GM21576 (cell line): ENCODE data around the gene PRRG3.
"Not testable (repeated sequence)": the region's sequence is repeated elsewhere in the genome, so short reads cannot be mapped to it uniquely, and the experiment has no call there.

Experiments
- ATAC-seq: cut with Tn5 transposase; IDR thresholded peaks from one replicate; pipeline ENCODE4 v1.9.1; 2021; ENCODE audit warnings: mild to moderate bottlenecking, moderate library complexity; ENCODE audit not compliant: unreplicated experiment

Gene PRRG3

DNA sequence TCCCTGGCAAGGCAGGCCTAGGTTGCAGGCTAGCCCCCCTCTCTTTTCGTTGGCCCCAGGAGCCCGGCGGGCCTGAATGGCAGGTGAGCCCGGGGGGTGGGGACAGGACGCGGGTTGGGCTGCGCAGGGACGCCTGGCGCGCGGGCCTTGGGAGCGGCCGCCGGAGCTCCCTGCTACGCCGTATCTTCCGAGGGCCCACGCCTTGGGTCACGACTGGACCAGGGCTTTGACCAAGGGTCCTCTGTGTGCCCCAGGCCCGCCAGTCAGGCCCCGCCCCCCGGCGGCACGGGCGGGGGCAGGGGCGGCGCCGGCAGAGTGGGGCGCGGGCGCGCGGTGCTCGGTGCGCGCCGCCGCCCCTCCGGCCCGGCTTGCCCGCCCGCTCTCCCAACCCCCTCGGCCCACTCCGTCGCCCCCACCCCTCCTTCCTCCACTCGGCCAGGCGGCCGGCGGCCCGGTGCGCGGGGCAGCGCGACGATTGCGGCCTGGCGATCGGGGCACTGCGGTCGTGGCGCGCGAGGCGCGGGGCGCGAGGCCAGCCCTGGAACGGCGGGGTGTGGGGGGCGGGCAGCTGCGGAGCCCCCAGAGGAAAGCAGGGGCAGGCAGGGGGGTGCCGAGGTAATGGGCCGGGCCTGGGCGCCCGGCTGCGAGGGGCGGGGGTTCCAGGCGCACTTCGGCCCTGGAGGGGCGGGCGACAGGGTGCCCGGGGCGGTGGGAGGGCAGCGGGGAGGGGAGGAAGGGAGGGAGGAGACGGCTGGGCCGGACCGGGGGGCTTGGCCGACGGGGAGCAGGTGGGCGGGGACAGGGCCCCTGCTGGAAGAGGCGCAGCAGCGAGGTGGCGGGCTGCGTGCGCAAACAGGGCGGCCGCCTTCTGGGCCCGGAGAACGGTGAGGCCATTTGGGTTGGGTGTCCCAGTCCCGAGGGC lies at the start of gene PRRG3:
Gene PRRG3, plus strand, starts transcription at position 798 of the 922 bp plus-strand sequence. CDS start 3,357 bp downstream, outside the sequence.
- ATAC-seq: no peak

GRCh38 chrX:151675121-151675746 lies 20.0 kb upstream of the PRRG3 start:
- no peak for ATAC-seq

DNA sequence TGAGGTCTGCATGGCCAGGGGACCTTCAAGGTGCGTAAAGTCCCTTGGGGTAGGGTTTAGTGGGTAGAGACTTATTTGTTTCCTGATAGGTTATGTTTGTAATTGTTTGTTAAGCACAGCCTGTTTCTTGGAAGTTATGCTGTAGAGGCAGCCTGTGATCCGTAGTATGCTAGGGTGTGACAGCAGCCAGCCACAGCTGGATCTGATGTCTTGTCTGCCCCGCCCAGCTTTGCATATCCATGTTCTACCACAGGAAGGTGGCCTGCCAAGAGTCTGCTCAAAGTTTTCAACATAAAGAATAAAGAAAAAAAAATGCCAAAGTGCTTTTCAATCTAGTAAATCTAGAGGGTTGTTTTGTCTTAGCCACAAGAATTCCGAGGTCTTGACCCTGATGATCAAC lies 19.1 kb upstream of the PRRG3 start:
- no peak for ATAC-seq

GRCh38 chrX:151679798-151680402 lies 15.4 kb upstream of the PRRG3 start:
- no peak for ATAC-seq

GRCh38 chrX:151680805-151681204 lies 14.5 kb upstream of the PRRG3 start:
- peak; percentile 89 for ATAC-seq

DNA sequence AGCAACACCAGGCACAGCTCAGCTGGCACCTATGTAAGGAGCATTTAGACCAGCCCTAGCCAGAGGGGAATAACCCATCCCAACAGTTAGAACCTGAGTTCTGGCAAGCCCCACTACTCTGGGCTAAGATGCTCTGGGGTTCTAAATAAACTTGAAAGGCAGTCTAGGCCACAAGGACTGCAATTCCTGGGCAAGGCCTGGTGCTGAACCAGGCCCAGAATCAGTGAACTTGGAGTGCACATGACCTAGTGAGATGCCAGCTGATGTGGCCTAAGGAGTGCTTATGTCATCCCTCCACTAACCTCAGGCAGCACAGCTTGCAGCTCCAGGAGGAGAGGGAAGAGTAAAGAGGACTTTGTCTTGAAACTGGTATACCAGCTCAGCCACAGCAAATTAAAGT lies 7.6 kb upstream of the PRRG3 start:
- no peak for ATAC-seq

- no peak for ATAC-seq
Observed at GRCh38 chrX:151688695-151689094, 6.6 kb upstream of the PRRG3 start.

DNA sequence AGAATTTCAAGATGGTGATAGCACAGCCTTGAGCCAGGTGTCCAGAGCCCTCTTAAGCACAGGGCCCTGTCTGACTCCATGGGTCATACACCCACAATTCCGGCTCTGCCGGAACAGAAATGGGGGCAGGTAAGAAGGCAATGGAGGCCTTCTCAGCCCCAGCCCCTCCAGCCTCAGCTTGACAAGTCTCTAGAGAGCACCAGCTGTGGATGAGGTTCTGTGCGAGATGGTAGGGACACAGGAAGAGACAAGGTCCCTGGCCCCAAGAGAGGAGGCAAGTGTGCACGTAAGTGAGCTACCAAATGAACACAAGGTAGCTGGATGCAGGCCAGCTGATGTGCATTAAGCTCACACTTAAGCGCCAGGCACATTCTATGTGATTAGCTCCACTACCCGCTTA lies 2.4 kb upstream of the PRRG3 start:
- ATAC-seq: no peak

DNA sequence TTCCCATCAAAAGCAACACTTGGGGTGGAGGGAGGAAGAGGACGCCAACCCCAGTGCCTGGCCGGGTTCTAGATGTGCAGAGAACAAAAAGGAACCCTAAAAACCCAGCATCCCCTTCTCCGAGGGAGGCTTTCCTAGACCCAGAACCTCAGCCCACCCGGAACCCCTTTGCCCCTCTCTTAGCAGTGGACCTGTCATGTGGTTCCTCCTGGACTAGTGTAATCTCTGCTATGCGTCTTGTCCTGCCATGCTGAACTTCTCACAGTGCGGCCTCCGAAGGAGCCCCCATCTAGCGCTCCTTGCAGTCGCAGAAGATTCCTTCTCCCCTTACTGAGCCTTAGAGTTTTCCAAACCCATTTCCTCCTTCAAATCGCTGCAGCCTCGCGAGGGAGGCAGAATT lies 1.1 kb upstream of the PRRG3 start:
- ATAC-seq: no peak

GRCh38 chrX:151695583-151696340 lies 504 bp downstream of the PRRG3 start:
- ATAC-seq: no peak

GRCh38 chrX:151697082-151697481 lies 1.8 kb downstream of the PRRG3 start:
- ATAC-seq: not testable (repeated sequence)

GRCh38 chrX:151697522-151697921 lies 2.3 kb downstream of the PRRG3 start:
- ATAC-seq: no peak

- no peak for ATAC-seq
Observed at GRCh38 chrX:151698485-151698884, 3.2 kb downstream of the PRRG3 start.

- ATAC-seq: no peak
Observed at GRCh38 chrX:151699746-151700145, 4.5 kb downstream of the PRRG3 start.

DNA sequence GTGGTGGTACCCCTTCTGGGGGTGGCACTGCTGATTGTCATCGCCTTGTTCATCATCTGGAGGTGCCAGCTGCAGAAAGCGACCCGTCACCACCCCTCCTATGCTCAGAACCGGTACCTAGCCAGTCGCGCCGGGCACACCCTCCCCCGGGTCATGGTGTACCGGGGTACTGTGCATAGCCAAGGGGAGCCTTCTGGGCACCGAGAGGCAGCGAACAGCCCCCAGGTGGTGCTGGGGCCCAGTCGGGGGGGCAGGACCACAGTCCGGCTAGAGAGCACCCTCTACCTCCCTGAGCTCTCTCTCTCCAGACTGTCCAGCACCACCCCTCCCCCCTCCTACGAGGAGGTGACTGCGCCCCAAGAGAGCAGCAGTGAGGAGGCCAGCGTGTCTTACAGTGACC lies 5.3 kb downstream of the PRRG3 start:
- no peak for ATAC-seq

GRCh38 chrX:151701071-151701470 lies 5.8 kb downstream of the PRRG3 start:
- ATAC-seq: no peak

- no peak for ATAC-seq
Observed at GRCh38 chrX:151701531-151701930, 6.3 kb downstream of the PRRG3 start.

DNA sequence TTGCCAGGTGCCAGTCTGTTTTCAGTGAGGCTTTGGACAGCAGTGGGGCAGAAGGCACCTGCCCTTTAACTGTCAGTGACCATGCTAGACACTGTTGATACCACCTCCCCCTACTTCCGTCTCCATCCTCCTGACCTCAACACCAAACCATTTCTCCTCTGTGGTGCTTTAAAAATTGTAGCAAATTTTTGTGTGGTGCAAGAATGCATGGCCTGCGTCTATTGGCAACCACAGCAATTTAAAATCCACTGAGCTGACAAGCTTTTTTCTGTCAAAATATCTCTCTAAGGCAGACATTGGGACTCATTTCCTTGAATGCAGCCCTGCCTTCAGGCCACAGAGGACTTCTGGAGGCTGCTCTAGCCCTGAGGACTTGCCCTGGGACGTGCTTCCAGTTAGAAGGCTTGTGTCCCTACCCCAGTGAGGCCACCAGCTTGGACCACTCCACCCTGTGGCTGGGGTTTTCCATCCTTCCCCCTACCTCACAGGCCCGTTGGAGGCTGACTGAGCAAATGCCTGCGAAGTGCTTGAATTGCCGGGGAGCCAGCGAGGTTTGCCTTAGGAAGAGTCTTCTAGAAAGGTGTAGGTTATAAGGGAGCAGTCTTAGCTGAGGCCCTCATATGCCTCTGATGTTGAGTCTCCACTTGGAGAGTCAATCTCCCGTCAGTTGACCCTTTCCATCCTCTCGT lies 6.9 kb downstream of the PRRG3 start:
- ATAC-seq: no peak

GRCh38 chrX:151702741-151703340 lies 7.6 kb downstream of the PRRG3 start:
- no peak for ATAC-seq

GRCh38 chrX:151703487-151703886 lies 8.2 kb downstream of the PRRG3 start:
- no peak for ATAC-seq
